Hepatocyte (in vitro differentiated cells): ENCODE results near the gene DNM3.

Experiments used
- CTCF ChIP-seq: fragments of 200-600 bp; sonication (generic); IDR thresholded peaks from 2 replicates; pipeline ENCODE4 v1.5.1; 2016; ENCODE audit warnings: antibody characterized with exemption, mild to moderate bottlenecking; ENCODE audit not compliant: poor library complexity
- EZH2 ChIP-seq: fragments of 200-600 bp; sonication (generic); IDR thresholded peaks from 2 replicates; pipeline ENCODE4 v1.6.1; 2016; ENCODE audit warnings: antibody characterized with exemption, mild to moderate bottlenecking, borderline replicate concordance

GRCh38 chr1:172342584-172343239, 501.4 kb downstream of the DNM3 start:
- TF ChIP-seq EZH2: no peak
- no peak for TF ChIP-seq CTCF
